SK-N-SH (cell line): ENCODE data around the gene ERC2. TPM values are rescaled to one million over a fixed set of nuclear protein-coding genes. Genes with fewer than 3 reads are reported as not detected.

Experiments
- CTCF ChIA-PET: fragments of 300-600, 350-600 bp; formaldehyde crosslinking; extraction: SDS; loops from one replicate; lab custom pipeline; 2021; lab: Yijun Ruan, JAX
- POLR2A ChIA-PET: fragments of 350-600 bp; sonication (Branson Sonifier 250); formaldehyde crosslinking; extraction: SDS; loops from one replicate; lab custom pipeline; 2020; ENCODE audit warnings: antibody characterized with exemption, inconsistent platforms; lab: Yijun Ruan, JAX
- DNase-seq: peaks from one replicate; pipeline ENCODE4 v3.0.0; 2012
- H2AFZ ChIP-seq: fragments of 200-600 bp; sonication (generic); 2 replicates; pipeline ENCODE4 v1.8.1; 2016; ENCODE audit warnings: antibody characterized with exemption, mild to moderate bottlenecking, low read depth
- H3F3A ChIP-seq: fragments of 200-600 bp; sonication (generic); replicated peaks from 2 replicates; pipeline ENCODE3; 2016; ENCODE audit warnings: antibody characterized with exemption, mild to moderate bottlenecking; ENCODE audit not compliant: insufficient read depth
- H3K27ac ChIP-seq, 2 experiments: fragments of 200-500 bp in 1 of 2; fragments of 200-600 bp in 1 of 2; sonication (Bioruptor generic) in 1 of 2; sonication (generic), shearing (Covaris generic) in 1 of 2; 2 replicates each; pipeline versions ENCODE4 v1.5.1 to v1.6.1; 2014 to 2016; ENCODE audit warnings: low read depth in 2 of 2, inconsistent platforms in 1 of 2, low read length in 1 of 2, mild to moderate bottlenecking in 1 of 2, mixed read lengths in 1 of 2
- H3K27me3 ChIP-seq: fragments of 200-600 bp; sonication (generic), shearing (Covaris generic); 2 replicates; pipeline ENCODE4 v1.6.1; 2016; ENCODE audit warnings: mixed run types; ENCODE audit not compliant: insufficient read depth
- H3K36me3 ChIP-seq, 2 experiments: fragments of 200-500 bp in 1 of 2; fragments of 200-600 bp in 1 of 2; sonication (Bioruptor generic) in 1 of 2; sonication (generic) in 1 of 2; replicated peaks in 1 of 2; 2 replicates each; pipeline versions ENCODE3 to v1.5.1; 2014 to 2016; ENCODE audit warnings: low read length in 1 of 2, mild to moderate bottlenecking in 1 of 2; ENCODE audit not compliant: insufficient read depth in 2 of 2, control insufficient read depth in 1 of 2
- H3K4me1 ChIP-seq, 2 experiments: fragments of 200-500 bp in 1 of 2; fragments of 200-600 bp in 1 of 2; sonication (Bioruptor generic) in 1 of 2; sonication (generic), shearing (Covaris generic) in 1 of 2; 2 replicates each; pipeline versions ENCODE4 v1.5.1 to v1.6.1; 2014 to 2016; ENCODE audit warnings: low read depth in 1 of 2, low read length in 1 of 2, mixed run types in 1 of 2; ENCODE audit not compliant: insufficient read depth in 2 of 2, control insufficient read depth in 1 of 2
- H3K4me2 ChIP-seq: fragments of 200-600 bp; sonication (generic), shearing (Covaris generic); 2 replicates; pipeline ENCODE4 v1.6.1; 2017; ENCODE audit warnings: mixed run types
- H3K4me3 ChIP-seq, 2 experiments: fragments of 200-500 bp in 1 of 2; fragments of 200-600 bp in 1 of 2; sonication (Bioruptor generic) in 1 of 2; sonication (generic), shearing (Covaris generic) in 1 of 2; 2 replicates each; pipeline versions ENCODE4 v1.5.1 to v1.8.1; 2014 to 2016; ENCODE audit warnings: low read depth in 2 of 2, inconsistent platforms in 1 of 2, low read length in 1 of 2, mild to moderate bottlenecking in 1 of 2, mixed read lengths in 1 of 2, moderate library complexity in 1 of 2
- H3K79me2 ChIP-seq: fragments of 200-600 bp; sonication (generic); 2 replicates; pipeline ENCODE4 v1.8.1; 2017; ENCODE audit warnings: mild to moderate bottlenecking; ENCODE audit not compliant: insufficient read depth
- H3K9ac ChIP-seq: fragments of 200-600 bp; sonication (generic); 2 replicates; pipeline ENCODE4 v1.6.1; 2017; ENCODE audit warnings: mixed run types
- H3K9me2 ChIP-seq: fragments of 200-600 bp; sonication (generic); 2 replicates; pipeline ENCODE4 v1.6.1; 2017; ENCODE audit warnings: mixed run types
- H3K9me3 ChIP-seq: fragments of 200-600 bp; sonication (generic); 2 replicates; pipeline ENCODE4 v1.6.1; 2017; ENCODE audit warnings: mixed run types, mild to moderate bottlenecking, moderate library complexity
- H4K20me1 ChIP-seq: fragments of 200-600 bp; sonication (generic); 2 replicates; pipeline ENCODE4 v1.6.1; 2017; ENCODE audit warnings: mild to moderate bottlenecking, mixed run types; ENCODE audit not compliant: insufficient read depth
- CHD2 ChIP-seq: fragments of 150-350 bp; IDR thresholded peaks from 2 replicates; pipeline ENCODE4 v1.6.1; 2018; ENCODE audit warnings: low read length; ENCODE audit not compliant: partially characterized antibody
- EP300 ChIP-seq, 2 experiments: IDR thresholded peaks; 2 replicates each; pipeline versions ENCODE4 v1.4.0 to v1.6.1; 2012; ENCODE audit warnings: borderline replicate concordance in 1 of 2, low read depth in 1 of 2, low read length in 1 of 2
- EZH2phosphoT487 ChIP-seq: fragments of 200-600 bp; sonication (generic); IDR thresholded peaks from 2 replicates; pipeline ENCODE4 v1.6.1; 2017; ENCODE audit warnings: low read depth, mixed run types, mild to moderate bottlenecking, antibody characterized with exemption, moderate library complexity, borderline replicate concordance
- FOSL2 ChIP-seq: IDR thresholded peaks from 2 replicates; pipeline ENCODE4 v1.4.0; 2012; ENCODE audit warnings: low read depth, mild to moderate bottlenecking, moderate library complexity, borderline replicate concordance
- GABPA ChIP-seq: IDR thresholded peaks from 2 replicates; pipeline ENCODE4 v1.4.0; 2012; ENCODE audit warnings: low read depth, mild to moderate bottlenecking
- GATA2 ChIP-seq: sonication (generic); formaldehyde crosslinking; IDR thresholded peaks from 2 replicates; pipeline ENCODE4 v1.5.0; 2020; ENCODE audit warnings: mild to moderate bottlenecking, missing genetic modification reagents
- MXI1 ChIP-seq: IDR thresholded peaks from 2 replicates; pipeline ENCODE4 v1.6.1; 2012; ENCODE audit warnings: mild to moderate bottlenecking, low read depth, low read length, improper control_type of control experiment
- NFIC ChIP-seq: IDR thresholded peaks from 2 replicates; pipeline ENCODE4 v1.4.0; 2012; ENCODE audit warnings: borderline replicate concordance
- NRF1 ChIP-seq: IDR thresholded peaks from 2 replicates; pipeline ENCODE4 v1.6.1; 2012; ENCODE audit warnings: low read depth, mild to moderate bottlenecking, low read length
- PBX3 ChIP-seq: IDR thresholded peaks from 2 replicates; pipeline ENCODE4; 2012
- RAD21 ChIP-seq: IDR thresholded peaks from 2 replicates; pipeline ENCODE4 v1.6.1; 2012; ENCODE audit warnings: mild to moderate bottlenecking, low read length
- RFX5 ChIP-seq: IDR thresholded peaks from 2 replicates; pipeline ENCODE4 v1.6.1; 2012; ENCODE audit warnings: mild to moderate bottlenecking, improper control_type of control experiment, low read length
- SMC3 ChIP-seq: IDR thresholded peaks from 2 replicates; pipeline ENCODE4 v1.6.1; 2012; ENCODE audit warnings: low read depth, low read length, improper control_type of control experiment
- TCF12 ChIP-seq: IDR thresholded peaks from 2 replicates; pipeline ENCODE4 v1.4.0; 2012
- WGBS: methylation state at CpG from one replicate; pipeline ENCODE4 v1.1.6; 2017; ENCODE audit warnings: low lambda C conversion rate; 5-methylcytosine and 5-hydroxymethylcytosine counted together
- polyA plus RNA-seq, 3 experiments: library from polyadenylated mRNA; depleted of rRNA; stranded (reverse); fragments of >200 nt; gene quantifications; 2 replicates each; pipeline ENCODE4 v1.2.3, GENCODE V29; 2012
- TF ChIP-seq, protein P1 (sequence below): fragments of 150-350 bp; IDR thresholded peaks from 2 replicates; pipeline ENCODE4 v1.6.1; 2017; ENCODE audit warnings: antibody characterized with exemption, low read length, low read depth, borderline replicate concordance
- TF ChIP-seq, protein P2 (sequence below): IDR thresholded peaks from 2 replicates; pipeline ENCODE4 v1.6.1; 2012; ENCODE audit warnings: mild to moderate bottlenecking, low read depth, low read length, moderate library complexity
- TF ChIP-seq, protein P3 (sequence below): fragments of 200-600 bp; sonication (generic); IDR thresholded peaks from 2 replicates; pipeline ENCODE4 v1.6.1; 2017; ENCODE audit warnings: antibody characterized with exemption, mild to moderate bottlenecking, moderate library complexity

The ERC2 gene
- polyA plus RNA-seq, 1 of the 3 experiments (the other 2 are of a cell fraction), result 1.6 TPM

GRCh38 chr3:55702822-55703221 lies 765.4 kb downstream of the ERC2 start:
- no peak for DNase-seq
- H3K4me3 ChIP-seq, result no peak overlapping the region
- H3K9me3 ChIP-seq, result no peaks in the 10 kb centered on the region
- ChIA-PET POLR2A (no interaction called here), CTCF (interaction anchor here (1.6 kb wide), 1 partner anchor 44 kb away, joined by 3 read pairs; no protein-coding TSS in a partner anchor)
- 82% methylated on average over 6 of the region's 6 CpGs for WGBS
- no peak overlapping the region for H2AFZ ChIP-seq
- no peak overlapping the region for H3K27ac ChIP-seq
- H3K36me3 ChIP-seq, result no peaks in the 10 kb centered on the region
- H3K27me3 ChIP-seq, result no peaks in the 10 kb centered on the region
- H3K9me2 ChIP-seq, result no peaks in the 10 kb centered on the region
- H3F3A ChIP-seq, result no peaks in the 10 kb centered on the region
- H3K4me2 ChIP-seq, result no peak overlapping the region
- H3K4me1 ChIP-seq, result no peaks in the 10 kb centered on the region; a peak in 1 of 4 replicates
- TF ChIP-seq, protein P1, sequence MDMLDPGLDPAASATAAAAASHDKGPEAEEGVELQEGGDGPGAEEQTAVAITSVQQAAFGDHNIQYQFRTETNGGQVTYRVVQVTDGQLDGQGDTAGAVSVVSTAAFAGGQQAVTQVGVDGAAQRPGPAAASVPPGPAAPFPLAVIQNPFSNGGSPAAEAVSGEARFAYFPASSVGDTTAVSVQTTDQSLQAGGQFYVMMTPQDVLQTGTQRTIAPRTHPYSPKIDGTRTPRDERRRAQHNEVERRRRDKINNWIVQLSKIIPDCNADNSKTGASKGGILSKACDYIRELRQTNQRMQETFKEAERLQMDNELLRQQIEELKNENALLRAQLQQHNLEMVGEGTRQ, result no peak
- no peak for TF ChIP-seq TCF12
- no peak for TF ChIP-seq SMC3
- TF ChIP-seq PBX3, result no peak
- no peak for TF ChIP-seq CHD2
- TF ChIP-seq GATA2 (CRISPR knock-in tag), result no peak
- TF ChIP-seq EZH2phosphoT487, result no peak
- TF ChIP-seq RFX5, result no peak
- no peak for TF ChIP-seq RAD21
- H3K9ac ChIP-seq, result no peak overlapping the region
- no peaks in the 10 kb centered on the region for H4K20me1 ChIP-seq
- no peaks in the 10 kb centered on the region for H3K79me2 ChIP-seq

- 64% methylated on average over 3 of the region's 3 CpGs for WGBS
- H3K4me2 ChIP-seq, result no peak overlapping the region
- no peaks in the 10 kb centered on the region; a peak in 1 of 4 replicates for H3K4me1 ChIP-seq
- no peaks in the 10 kb centered on the region for H3F3A ChIP-seq
- H3K9ac ChIP-seq, result no peak overlapping the region
- no peaks in the 10 kb centered on the region for H4K20me1 ChIP-seq
- H2AFZ ChIP-seq, result no peak overlapping the region
- ChIA-PET POLR2A (no interaction called here), CTCF (interaction anchor here (1.0 to 1.6 kb wide), 2 partner anchors 9 to 45 kb away, joined by 3 read pairs; no protein-coding TSS in a partner anchor)
- H3K4me3 ChIP-seq, result no peak overlapping the region
- H3K79me2 ChIP-seq, result no peaks in the 10 kb centered on the region
- H3K9me3 ChIP-seq, result no peaks in the 10 kb centered on the region
- no peak overlapping the region for H3K27ac ChIP-seq
- no peak for DNase-seq
- no peaks in the 10 kb centered on the region for H3K27me3 ChIP-seq
- H3K36me3 ChIP-seq, result no peaks in the 10 kb centered on the region
- no peaks in the 10 kb centered on the region for H3K9me2 ChIP-seq
- TF ChIP-seq TCF12, result no peak
- TF ChIP-seq EZH2phosphoT487, result no peak
- no peak for TF ChIP-seq FOSL2
- TF ChIP-seq, protein P2, sequence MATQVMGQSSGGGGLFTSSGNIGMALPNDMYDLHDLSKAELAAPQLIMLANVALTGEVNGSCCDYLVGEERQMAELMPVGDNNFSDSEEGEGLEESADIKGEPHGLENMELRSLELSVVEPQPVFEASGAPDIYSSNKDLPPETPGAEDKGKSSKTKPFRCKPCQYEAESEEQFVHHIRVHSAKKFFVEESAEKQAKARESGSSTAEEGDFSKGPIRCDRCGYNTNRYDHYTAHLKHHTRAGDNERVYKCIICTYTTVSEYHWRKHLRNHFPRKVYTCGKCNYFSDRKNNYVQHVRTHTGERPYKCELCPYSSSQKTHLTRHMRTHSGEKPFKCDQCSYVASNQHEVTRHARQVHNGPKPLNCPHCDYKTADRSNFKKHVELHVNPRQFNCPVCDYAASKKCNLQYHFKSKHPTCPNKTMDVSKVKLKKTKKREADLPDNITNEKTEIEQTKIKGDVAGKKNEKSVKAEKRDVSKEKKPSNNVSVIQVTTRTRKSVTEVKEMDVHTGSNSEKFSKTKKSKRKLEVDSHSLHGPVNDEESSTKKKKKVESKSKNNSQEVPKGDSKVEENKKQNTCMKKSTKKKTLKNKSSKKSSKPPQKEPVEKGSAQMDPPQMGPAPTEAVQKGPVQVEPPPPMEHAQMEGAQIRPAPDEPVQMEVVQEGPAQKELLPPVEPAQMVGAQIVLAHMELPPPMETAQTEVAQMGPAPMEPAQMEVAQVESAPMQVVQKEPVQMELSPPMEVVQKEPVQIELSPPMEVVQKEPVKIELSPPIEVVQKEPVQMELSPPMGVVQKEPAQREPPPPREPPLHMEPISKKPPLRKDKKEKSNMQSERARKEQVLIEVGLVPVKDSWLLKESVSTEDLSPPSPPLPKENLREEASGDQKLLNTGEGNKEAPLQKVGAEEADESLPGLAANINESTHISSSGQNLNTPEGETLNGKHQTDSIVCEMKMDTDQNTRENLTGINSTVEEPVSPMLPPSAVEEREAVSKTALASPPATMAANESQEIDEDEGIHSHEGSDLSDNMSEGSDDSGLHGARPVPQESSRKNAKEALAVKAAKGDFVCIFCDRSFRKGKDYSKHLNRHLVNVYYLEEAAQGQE, result no peak
- TF ChIP-seq, protein P3, sequence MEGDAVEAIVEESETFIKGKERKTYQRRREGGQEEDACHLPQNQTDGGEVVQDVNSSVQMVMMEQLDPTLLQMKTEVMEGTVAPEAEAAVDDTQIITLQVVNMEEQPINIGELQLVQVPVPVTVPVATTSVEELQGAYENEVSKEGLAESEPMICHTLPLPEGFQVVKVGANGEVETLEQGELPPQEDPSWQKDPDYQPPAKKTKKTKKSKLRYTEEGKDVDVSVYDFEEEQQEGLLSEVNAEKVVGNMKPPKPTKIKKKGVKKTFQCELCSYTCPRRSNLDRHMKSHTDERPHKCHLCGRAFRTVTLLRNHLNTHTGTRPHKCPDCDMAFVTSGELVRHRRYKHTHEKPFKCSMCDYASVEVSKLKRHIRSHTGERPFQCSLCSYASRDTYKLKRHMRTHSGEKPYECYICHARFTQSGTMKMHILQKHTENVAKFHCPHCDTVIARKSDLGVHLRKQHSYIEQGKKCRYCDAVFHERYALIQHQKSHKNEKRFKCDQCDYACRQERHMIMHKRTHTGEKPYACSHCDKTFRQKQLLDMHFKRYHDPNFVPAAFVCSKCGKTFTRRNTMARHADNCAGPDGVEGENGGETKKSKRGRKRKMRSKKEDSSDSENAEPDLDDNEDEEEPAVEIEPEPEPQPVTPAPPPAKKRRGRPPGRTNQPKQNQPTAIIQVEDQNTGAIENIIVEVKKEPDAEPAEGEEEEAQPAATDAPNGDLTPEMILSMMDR, result no peak
- no peak for TF ChIP-seq NRF1
- no peak for TF ChIP-seq EP300 (IDR thresholded peaks at IDR 0.05; ENCODE audit: borderline replicate concordance in 1 of 2, low read depth in 1 of 2, low read length in 1 of 2)
- no peak for TF ChIP-seq NFIC
- no peak for TF ChIP-seq PBX3
- TF ChIP-seq MXI1, result no peak
- no peak for TF ChIP-seq GABPA
- no peak for TF ChIP-seq RAD21
These were observed 766.3 kb downstream of the ERC2 start for GRCh38 chr3:55701997-55702396.
